Body of pancreas (tissue), 4 donors: ENCODE results near the gene EBLN1. TPM values are rescaled to one million over a fixed set of nuclear protein-coding genes. Genes with fewer than 3 reads are reported as not detected.

Experiments used
- ATAC-seq: fragments of 150-250 bp; one replicate; pipeline ENCODE4 v1.9.1; 2016
- DNase-seq, 4 donors: peaks; one replicate each; pipeline ENCODE4 v3.0.0-alpha.2; 2019
- H3K27ac ChIP-seq, 4 donors: fragments of 200-600 bp; sonication (generic); 1 replicate in 3 of 4; 2 replicates in 1 of 4; pipeline versions ENCODE4 v1.5.1 to v1.6.1; 2016 to 2019; ENCODE audit warnings: mild to moderate bottlenecking in 1 of 4, mixed read lengths in 1 of 4, moderate library complexity in 1 of 4
- H3K27me3 ChIP-seq, 2 donors: fragments of 200-600 bp; sonication (generic); one replicate each; pipeline ENCODE4 v1.6.0; 2016; ENCODE audit warnings: mild to moderate bottlenecking in 1 of 2
- H3K36me3 ChIP-seq, 2 donors: fragments of 200-600 bp; sonication (generic); replicated peaks in 1 of 2; 2 replicates each; pipeline ENCODE4 v1.5.1; 2016; ENCODE audit warnings: low read depth in 2 of 2; ENCODE audit not compliant: insufficient read depth in 1 of 2
- H3K4me1 ChIP-seq: fragments of 200-600 bp; sonication (generic); one replicate; pipeline ENCODE4 v1.6.0; 2016
- H3K4me3 ChIP-seq, 2 donors: fragments of 200-600 bp; sonication (generic); 1 replicate in 1 of 2; 2 replicates in 1 of 2; pipeline ENCODE4 v1.5.1; 2016 to 2019
- H3K9me3 ChIP-seq, 3 donors: fragments of 200-600 bp; sonication (generic); 1 replicate in 2 of 3; 2 replicates in 1 of 3; pipeline ENCODE4 v1.5.1; 2016
- CTCF ChIP-seq, 7 experiments: fragments of 450-650 bp in 4 of 7; fragments of 200-600 bp in 3 of 7; sonication (generic) in 3 of 7; IDR thresholded peaks; one replicate each; pipeline ENCODE4 v1.5.1; 2016 to 2019; ENCODE audit warnings: antibody characterized with exemption in 7 of 7
- POLR2A ChIP-seq, 3 donors: fragments of 450-650 bp; IDR thresholded peaks; one replicate each; pipeline ENCODE4 v1.6.1; 2016; ENCODE audit warnings: antibody characterized with exemption in 3 of 3, mild to moderate bottlenecking in 2 of 3
- WGBS, 2 donors: methylation state at CpG; one replicate each; pipeline ENCODE4 v1.1.5; 2017; 5-methylcytosine and 5-hydroxymethylcytosine counted together
- intact Hi-C: fragments of 100-400 bp; cut with DNase I; formaldehyde crosslinking; loops from one replicate; pipeline ENCODE4 v1.15.1; 2023
- total RNA-seq, 2 donors: library from RNA; depleted of rRNA; stranded (reverse); fragments of >200 nt; gene quantifications; one replicate each; pipeline ENCODE4 v1.1.0, GENCODE V29; 2016

EBLN1 gene
- total RNA-seq, 2 donors from 2014 or later, result not detected

DNA sequence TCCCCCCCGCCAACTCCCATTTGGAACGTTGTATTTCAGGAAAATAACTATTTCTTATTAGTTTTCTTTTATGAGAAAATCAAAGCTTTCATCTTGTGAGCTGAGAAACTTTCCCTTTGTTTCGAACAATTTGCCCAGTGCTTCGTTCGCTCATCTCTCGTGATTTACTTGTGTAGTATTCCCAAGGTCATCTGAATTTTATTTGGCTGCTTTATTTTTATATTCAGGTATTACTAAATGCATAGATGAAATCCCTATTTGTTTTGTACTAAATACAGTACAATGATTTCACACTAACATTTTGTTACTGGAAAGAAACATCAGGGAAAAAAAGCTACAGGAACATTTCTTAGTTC lies 12.0 kb upstream of the EBLN1 start:
- no peak for TF ChIP-seq CTCF (IDR thresholded peaks at IDR 0.05)
- TF ChIP-seq POLR2A (IDR thresholded peaks at IDR 0.05), result no peak
- 1 to 3% methylated on average over 6 of the region's 6 CpGs for WGBS, 2 donors
- DNase-seq (no peak), ATAC-seq (no peak)
- no peaks in the 10 kb centered on the region for H3K27me3 ChIP-seq
- peaks cover 4% of the 10 kb centered on the region for H3K4me1 ChIP-seq
- H3K4me3 ChIP-seq, result peak overlapping the region in 1 of 2 donors; percentile 44
- intact Hi-C loops, result no loop called here
- H3K27ac ChIP-seq, result peak overlapping the region in 3 of 4 donors; percentile 87 to 98 (median 94)
- no peaks in the 10 kb centered on the region for H3K36me3 ChIP-seq
- no peaks in the 10 kb centered on the region for H3K9me3 ChIP-seq

DNA sequence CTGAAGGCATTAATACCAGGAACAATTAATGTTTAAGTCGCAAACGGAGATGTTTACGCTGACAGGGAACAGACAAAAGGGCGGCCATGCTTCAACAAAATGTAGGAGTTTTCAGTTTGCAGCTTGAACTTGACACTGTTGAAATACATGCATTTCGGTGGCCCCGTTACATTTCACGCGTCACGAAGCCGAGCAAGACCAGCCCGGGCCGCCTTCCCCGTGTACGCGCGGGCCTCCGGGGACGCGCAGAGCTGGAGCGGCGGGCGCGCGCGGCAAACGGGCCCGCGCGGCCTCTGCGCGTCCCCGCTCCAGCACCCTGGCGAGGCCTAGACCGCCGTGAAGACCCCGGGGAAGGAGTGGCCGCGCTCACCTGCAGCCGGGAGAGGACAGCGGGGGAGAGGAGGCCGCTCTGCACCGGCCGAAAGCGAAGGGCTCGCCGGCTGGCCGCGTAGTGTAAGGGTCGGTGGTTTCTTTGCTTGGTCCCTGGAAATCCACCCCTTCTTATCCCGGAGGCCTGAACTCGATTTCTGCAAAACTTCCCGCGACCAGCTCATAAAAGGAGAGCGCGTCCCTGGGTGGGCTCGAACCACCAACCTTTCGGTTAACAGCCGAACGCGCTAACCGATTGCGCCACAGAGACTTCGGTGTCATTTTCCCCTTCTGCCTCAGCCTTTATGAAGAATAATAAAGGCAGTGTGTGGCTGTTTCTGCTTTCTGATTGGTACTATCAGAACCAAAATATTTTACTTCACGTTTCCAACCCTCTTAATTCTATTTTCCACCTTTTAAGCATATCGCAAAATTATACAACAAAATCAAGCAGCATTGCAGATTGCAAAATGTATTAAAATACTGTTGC lies 11.4 kb upstream of the EBLN1 start:
- DNase-seq (peak; percentile 87 to 92 (median 90)), ATAC-seq (peak; percentile 94)
- Histone ChIP-seq H3K9me3 (no peaks in the 10 kb centered on the region), H3K4me1 (peaks cover 4% of the 10 kb centered on the region), H3K27me3 (no peaks in the 10 kb centered on the region), H3K27ac (peak overlapping the region; percentile 85 to 98 (median 90)), H3K4me3 (peak overlapping the region; percentile 44 to 81), H3K36me3 (no peaks in the 10 kb centered on the region)
- TF ChIP-seq POLR2A (IDR thresholded peaks at IDR 0.05), result peak in 2 of 3 donors; percentile 58 to 60
- no peak for TF ChIP-seq CTCF (IDR thresholded peaks at IDR 0.05)
- intact Hi-C loops, result no loop called here
- WGBS, 2 donors, result 0 to 1% methylated on average over 43 to 64 of the region's 65 CpGs

- intact Hi-C loops, result no loop called here
- peak overlapping the region; percentile 44 to 81 for H3K4me3 ChIP-seq
- no peaks in the 10 kb centered on the region for H3K36me3 ChIP-seq
- no peak for ATAC-seq
- H3K4me1 ChIP-seq, result peaks cover 4% of the 10 kb centered on the region
- H3K27me3 ChIP-seq, result no peaks in the 10 kb centered on the region
- no peak for DNase-seq
- no peaks in the 10 kb centered on the region for H3K9me3 ChIP-seq
- WGBS, 2 donors, result 41 to 49% methylated on average over 9 of the region's 9 CpGs
- TF ChIP-seq POLR2A (IDR thresholded peaks at IDR 0.05) (no peak), CTCF (IDR thresholded peaks at IDR 0.05) (no peak)
- H3K27ac ChIP-seq, result peak overlapping the region in 2 of 4 donors; percentile 94 to 98
Measured at GRCh38 chr10:22228167-22228938, 10.5 kb upstream of the EBLN1 start.

- ATAC-seq (no peak), DNase-seq (no peak)
- no peaks in the 10 kb centered on the region for H3K9me3 ChIP-seq
- intact Hi-C loops, result no loop called here
- H3K36me3 ChIP-seq, result no peaks in the 10 kb centered on the region
- H3K27ac ChIP-seq, result no peak overlapping the region
- no peak overlapping the region for H3K4me3 ChIP-seq
- H3K27me3 ChIP-seq, result no peaks in the 10 kb centered on the region
- 78 to 84% methylated on average over 2 of the region's 2 CpGs for WGBS, 2 donors
- no peak for TF ChIP-seq POLR2A (IDR thresholded peaks at IDR 0.05)
- TF ChIP-seq CTCF (IDR thresholded peaks at IDR 0.05), result no peak
- H3K4me1 ChIP-seq, result peaks cover 4% of the 10 kb centered on the region
Measured at GRCh38 chr10:22226599-22226998, 8.8 kb upstream of the EBLN1 start.
